Tibial artery (tissue), 4 donors: ENCODE measurements around the gene MARVELD1.

Experiments
- DNase-seq, 2 donors: peaks; one replicate each; pipeline ENCODE4 v3.0.0-alpha.2; 2019
- H3K27ac ChIP-seq, 2 donors: fragments of 200-600 bp; sonication (generic) in 1 of 2; 1 replicate in 1 of 2; 2 replicates in 1 of 2; pipeline ENCODE4 v1.5.1; 2018 to 2019; ENCODE audit warnings: mild to moderate bottlenecking in 1 of 2
- H3K27me3 ChIP-seq, 2 donors: fragments of 200-600 bp; sonication (generic) in 1 of 2; one replicate each; pipeline versions ENCODE4 v1.5.1 to v1.6.0; 2016 to 2019
- H3K36me3 ChIP-seq, 3 donors: fragments of 200-600 bp; sonication (generic) in 2 of 3; one replicate each; pipeline ENCODE4 v1.5.1; 2016 to 2019; ENCODE audit warnings: mild to moderate bottlenecking in 2 of 3
- H3K4me1 ChIP-seq, 4 donors: fragments of 200-600 bp; sonication (generic) in 2 of 4; 1 replicate in 3 of 4; 2 replicates in 1 of 4; pipeline ENCODE4 v1.5.1; 2016 to 2019
- H3K4me3 ChIP-seq, 2 donors: fragments of 200-600 bp; sonication (generic) in 1 of 2; 1 replicate in 1 of 2; 2 replicates in 1 of 2; pipeline ENCODE4 v1.5.1; 2018 to 2019; ENCODE audit warnings: mild to moderate bottlenecking in 2 of 2
- H3K9me3 ChIP-seq, 3 donors: fragments of 200-600 bp; sonication (generic) in 1 of 3; one replicate each; pipeline ENCODE4 v1.5.1; 2016 to 2019
- intact Hi-C: fragments of 100-400 bp; cut with DNase I; formaldehyde crosslinking; loops from one replicate; pipeline ENCODE4 v1.15.0; 2023; ENCODE audit warnings: low total_unique reads
- TF ChIP-seq, protein P1 (sequence below), 2 experiments: fragments of 200-600 bp in 1 of 2; fragments of 450-650 bp in 1 of 2; IDR thresholded peaks; one replicate each; pipeline ENCODE4 v1.5.1; 2017 to 2019; ENCODE audit warnings: antibody characterized with exemption in 2 of 2, mild to moderate bottlenecking in 1 of 2, moderate library complexity in 1 of 2

The MARVELD1 gene

DNA sequence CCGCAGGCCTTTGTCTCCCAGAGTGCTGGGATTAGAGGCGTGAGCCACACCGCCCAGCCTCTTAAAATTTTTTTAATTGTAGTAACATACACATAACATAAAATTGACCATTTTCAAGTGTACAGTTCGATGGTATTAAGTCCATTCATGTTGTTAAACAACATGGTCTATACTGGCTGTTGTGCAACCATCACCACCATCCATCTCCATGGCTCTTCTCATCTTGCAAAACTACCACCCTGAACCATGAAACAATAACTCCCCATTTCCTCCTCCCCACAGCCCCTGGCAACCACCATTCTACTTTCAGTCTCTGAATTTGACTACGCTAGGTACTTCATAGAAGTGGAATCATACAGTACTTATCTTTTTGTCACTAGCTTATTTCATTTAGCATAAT, 15.5 kb downstream of the MARVELD1 start:
- intact Hi-C loops: no loop called here
- DNase-seq: no peak
- TF ChIP-seq, protein P1, sequence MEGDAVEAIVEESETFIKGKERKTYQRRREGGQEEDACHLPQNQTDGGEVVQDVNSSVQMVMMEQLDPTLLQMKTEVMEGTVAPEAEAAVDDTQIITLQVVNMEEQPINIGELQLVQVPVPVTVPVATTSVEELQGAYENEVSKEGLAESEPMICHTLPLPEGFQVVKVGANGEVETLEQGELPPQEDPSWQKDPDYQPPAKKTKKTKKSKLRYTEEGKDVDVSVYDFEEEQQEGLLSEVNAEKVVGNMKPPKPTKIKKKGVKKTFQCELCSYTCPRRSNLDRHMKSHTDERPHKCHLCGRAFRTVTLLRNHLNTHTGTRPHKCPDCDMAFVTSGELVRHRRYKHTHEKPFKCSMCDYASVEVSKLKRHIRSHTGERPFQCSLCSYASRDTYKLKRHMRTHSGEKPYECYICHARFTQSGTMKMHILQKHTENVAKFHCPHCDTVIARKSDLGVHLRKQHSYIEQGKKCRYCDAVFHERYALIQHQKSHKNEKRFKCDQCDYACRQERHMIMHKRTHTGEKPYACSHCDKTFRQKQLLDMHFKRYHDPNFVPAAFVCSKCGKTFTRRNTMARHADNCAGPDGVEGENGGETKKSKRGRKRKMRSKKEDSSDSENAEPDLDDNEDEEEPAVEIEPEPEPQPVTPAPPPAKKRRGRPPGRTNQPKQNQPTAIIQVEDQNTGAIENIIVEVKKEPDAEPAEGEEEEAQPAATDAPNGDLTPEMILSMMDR (IDR thresholded peaks at IDR 0.05): no peak
- peaks cover 0 to 17% (median 12%) of the 10 kb centered on the region in 4 donors for H3K4me1 ChIP-seq
- H3K4me3 ChIP-seq: no peak overlapping the region
- no peaks in the 10 kb centered on the region for H3K36me3 ChIP-seq
- no peaks in the 10 kb centered on the region for H3K27me3 ChIP-seq
- H3K9me3 ChIP-seq: no peaks in the 10 kb centered on the region
- no peak overlapping the region for H3K27ac ChIP-seq

DNA sequence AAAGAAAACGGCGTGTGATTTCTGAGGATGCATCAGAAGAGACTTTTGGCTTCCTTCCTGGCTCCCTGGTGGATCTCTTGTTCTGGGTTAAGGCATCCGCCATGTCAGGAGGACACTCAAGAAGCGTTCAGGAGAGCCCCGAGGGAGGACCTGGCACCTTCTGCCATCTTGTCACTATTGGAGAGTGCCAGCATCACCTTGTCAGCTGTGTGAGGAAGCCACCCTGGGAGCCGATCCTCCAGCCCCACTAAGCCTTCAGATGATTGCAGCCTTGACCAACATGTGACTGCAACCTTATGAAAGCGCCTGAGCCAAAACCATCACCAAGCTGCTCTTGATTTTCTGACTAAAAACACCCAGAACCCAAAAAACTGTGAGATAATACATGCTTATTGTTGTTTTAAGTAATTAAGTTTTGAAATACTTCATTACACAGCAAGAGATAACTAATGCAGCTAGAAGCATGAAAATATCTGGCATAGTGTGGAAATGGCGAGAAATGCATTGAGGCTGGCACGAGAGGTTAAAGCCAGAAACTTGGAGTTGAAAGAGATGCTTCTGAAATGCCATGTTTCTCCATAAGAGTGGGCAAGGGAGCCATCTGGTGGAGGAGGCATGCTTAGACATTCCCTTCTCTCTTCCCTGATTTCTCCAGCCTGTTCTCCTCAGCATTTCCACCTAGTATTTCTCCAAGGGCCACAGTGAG, 18.0 kb downstream of the MARVELD1 start:
- peak; percentile 72 to 84 for DNase-seq
- Histone ChIP-seq H3K27me3 (no peaks in the 10 kb centered on the region), H3K9me3 (no peaks in the 10 kb centered on the region), H3K27ac (peak overlapping the region in 1 of 2 donors; percentile 7), H3K4me1 (peaks cover 0 to 16% (median 12%) of the 10 kb centered on the region in 4 donors), H3K36me3 (no peaks in the 10 kb centered on the region), H3K4me3 (no peak overlapping the region)
- intact Hi-C loops: loop anchor here (5.0 kb wide), 2 partner anchors 34 to 54 kb away; no protein-coding TSS in a partner anchor
- TF ChIP-seq, protein P1 (IDR thresholded peaks at IDR 0.05): peak; percentile 81 to 95

DNA sequence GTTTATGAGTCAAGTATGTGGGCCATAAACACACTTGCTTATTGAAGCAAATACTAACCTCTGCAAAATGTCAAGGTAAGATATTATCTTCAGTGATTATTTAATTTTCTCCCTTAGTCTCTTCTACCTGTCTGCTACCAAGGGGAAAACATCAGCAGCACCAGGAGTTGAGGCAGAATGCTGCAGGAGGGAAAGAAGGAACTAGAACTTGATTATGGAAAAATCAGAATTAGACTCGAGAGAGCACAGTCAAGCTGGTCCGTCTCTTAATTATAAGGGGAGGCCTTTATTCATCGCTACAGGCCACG, 18.5 kb downstream of the MARVELD1 start:
- peaks cover 0 to 15% (median 10%) of the 10 kb centered on the region in 4 donors for H3K4me1 ChIP-seq
- H3K4me3 ChIP-seq: no peak overlapping the region
- H3K36me3 ChIP-seq: no peaks in the 10 kb centered on the region
- no peaks in the 10 kb centered on the region for H3K27me3 ChIP-seq
- H3K9me3 ChIP-seq: no peaks in the 10 kb centered on the region
- no peak for DNase-seq
- TF ChIP-seq, protein P1 (IDR thresholded peaks at IDR 0.05): no peak
- H3K27ac ChIP-seq: no peak overlapping the region
- intact Hi-C loops: loop anchor here (5.0 kb wide), 2 partner anchors 35 to 55 kb away; no protein-coding TSS in a partner anchor

DNA sequence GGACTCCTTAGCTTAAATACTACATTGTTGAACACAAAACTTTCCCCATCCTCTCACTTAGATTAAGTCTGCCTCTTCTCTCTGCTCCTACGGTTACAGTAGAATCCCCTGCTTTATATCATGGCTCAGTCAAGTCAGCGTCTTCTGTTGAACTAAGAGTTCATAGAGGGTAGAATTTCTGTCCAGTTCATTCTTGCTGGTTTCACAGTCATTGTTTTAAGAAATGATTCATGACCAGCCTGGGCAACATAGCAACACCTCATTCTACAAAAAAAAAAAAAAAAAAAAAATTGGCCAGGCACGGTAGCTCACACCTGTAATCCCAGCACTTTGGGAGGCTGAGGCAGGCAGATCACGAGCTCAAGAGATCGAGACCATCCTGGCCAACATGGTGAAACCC, 19.7 kb downstream of the MARVELD1 start:
- TF ChIP-seq, protein P1 (IDR thresholded peaks at IDR 0.05): no peak
- intact Hi-C loops: loop anchor here (5.0 kb wide), 2 partner anchors 36 to 56 kb away; no protein-coding TSS in a partner anchor
- H3K9me3 ChIP-seq: no peaks in the 10 kb centered on the region
- peaks cover 0 to 24% (median 13%) of the 10 kb centered on the region in 4 donors for H3K4me1 ChIP-seq
- no peak for DNase-seq
- H3K27ac ChIP-seq: no peak overlapping the region
- H3K4me3 ChIP-seq: no peak overlapping the region
- H3K36me3 ChIP-seq: no peaks in the 10 kb centered on the region
- no peaks in the 10 kb centered on the region for H3K27me3 ChIP-seq

DNA sequence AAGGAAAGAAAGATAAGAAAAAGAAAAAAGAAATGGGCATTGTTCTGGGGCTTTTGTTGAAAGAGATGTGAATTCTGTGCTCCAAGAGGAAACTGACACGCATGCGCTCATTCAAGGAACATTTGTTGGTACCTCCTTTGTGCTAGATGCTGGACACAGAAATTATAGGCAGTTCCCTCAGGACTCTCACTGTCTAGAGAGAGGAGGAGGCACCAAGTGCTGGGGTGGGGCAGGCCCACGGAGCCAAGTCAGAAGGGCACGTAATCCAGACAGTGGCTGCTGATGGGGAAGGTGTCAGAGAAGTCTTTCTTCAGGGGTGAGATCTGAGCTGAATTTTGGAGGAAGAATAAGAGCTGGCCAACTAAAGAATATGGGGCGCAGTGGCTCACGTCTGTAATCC, 20.5 kb downstream of the MARVELD1 start:
- no peak overlapping the region for H3K27ac ChIP-seq
- intact Hi-C loops: loop anchor here (5.0 kb wide), 2 partner anchors 37 to 57 kb away; no protein-coding TSS in a partner anchor

More for the DNA sequence above, 20.5 kb downstream of the MARVELD1 start:
- H3K4me3 ChIP-seq: no peak overlapping the region
- TF ChIP-seq, protein P1 (IDR thresholded peaks at IDR 0.05): no peak
- H3K27me3 ChIP-seq: no peaks in the 10 kb centered on the region
- DNase-seq: no peak
- H3K9me3 ChIP-seq: no peaks in the 10 kb centered on the region
- peaks cover 0 to 30% (median 19%) of the 10 kb centered on the region in 4 donors for H3K4me1 ChIP-seq
- peaks cover 0 to 4% (median 0%) of the 10 kb centered on the region in 3 donors for H3K36me3 ChIP-seq
